GM21529 (cell line): ENCODE results near the gene HTD2.

Experiments
- ATAC-seq: cut with Tn5 transposase; IDR thresholded peaks from one replicate; pipeline ENCODE4 v1.9.1; 2021; ENCODE audit not compliant: unreplicated experiment

The HTD2 gene

DNA sequence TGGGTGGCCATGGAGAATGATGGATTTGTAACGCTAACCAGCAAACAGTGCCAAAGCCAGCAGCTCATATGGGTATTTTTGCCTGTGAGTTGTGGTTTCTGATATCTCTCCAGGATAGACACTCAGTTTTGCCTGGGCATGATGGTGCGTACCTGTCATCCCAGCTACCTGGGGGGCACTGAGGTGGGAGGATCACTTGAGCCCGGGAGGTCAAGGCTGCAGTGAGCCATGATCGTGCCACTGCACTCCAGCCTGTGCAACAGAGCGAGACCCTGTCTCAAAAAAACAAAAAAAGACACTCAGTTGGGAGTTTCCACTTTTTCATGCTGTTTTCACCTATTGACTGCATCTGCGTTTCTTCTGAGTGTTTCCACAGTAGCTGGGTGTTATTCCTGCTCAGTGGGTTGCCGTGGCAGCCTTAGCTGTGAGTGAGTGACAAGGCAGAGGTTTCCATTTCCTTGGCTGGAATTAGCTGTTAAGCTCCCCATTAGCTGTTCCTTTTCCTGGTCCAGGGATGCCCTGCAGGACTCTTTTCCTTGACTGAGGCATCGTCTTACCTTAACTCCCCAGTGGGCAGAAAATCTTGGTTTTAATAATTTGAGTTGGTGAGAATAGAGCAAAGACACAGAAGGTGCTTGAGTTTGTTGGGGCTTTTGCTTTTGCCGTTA, 14.5 kb upstream of the HTD2 start:
- no peak for ATAC-seq

DNA sequence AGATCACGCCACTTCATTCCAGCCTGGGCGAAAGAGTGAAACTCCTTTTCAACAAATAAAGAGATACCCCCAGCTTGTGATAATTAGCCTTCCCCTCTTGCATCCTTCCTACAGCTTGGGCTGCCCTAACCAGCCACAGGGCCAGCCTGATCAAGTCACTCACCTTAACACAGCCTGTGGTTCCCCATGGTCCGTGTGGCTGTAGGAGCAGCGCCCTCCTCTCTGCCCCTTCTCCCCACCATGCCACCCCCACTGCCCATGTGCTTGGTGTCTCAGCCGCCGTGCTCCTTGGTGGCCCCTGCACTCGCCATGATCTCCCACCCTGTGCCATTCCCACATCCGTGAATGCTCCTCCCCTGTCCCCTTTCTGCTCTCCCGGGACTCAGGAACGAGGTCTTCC, 13.5 kb upstream of the HTD2 start:
- ATAC-seq, result no peak

DNA sequence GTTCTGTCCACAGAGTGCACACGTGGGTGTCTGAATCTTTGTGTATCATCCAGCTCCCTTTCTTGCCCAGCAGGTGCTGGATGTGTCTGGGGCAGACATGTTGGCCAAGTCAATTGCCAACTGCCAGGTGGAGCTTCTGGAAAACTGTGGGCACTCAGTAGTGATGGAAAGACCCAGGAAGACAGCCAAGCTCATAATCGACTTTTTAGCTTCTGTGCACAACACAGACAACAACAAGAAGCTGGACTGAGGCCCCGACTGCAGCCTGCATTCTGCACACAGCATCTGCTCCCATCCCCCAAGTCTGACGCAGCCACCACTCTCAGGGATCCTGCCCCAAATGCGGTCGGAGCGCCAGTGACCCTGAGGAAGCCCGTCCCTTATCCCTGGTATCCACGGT, 12.8 kb upstream of the HTD2 start:
- no peak for ATAC-seq

DNA sequence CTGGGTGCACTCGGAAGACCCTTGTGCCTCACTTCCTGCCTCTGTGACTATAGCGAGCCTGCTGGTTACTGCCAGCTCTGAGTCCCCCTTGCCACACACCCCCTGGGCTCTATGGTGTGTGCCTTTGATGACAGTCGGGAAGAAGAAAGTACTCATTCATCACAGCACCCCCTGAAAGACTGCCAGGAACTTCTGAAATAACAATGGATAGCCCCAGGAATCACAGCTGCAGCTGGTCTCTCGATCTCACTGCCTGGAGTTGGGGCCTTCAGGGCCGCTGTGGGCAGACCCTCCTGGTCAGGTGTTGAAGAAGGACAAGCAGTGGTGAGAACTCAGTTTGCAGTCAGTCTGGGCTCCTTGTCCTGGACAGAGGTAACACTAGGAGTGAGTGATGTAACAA, 10.1 kb upstream of the HTD2 start:
- no peak for ATAC-seq

DNA sequence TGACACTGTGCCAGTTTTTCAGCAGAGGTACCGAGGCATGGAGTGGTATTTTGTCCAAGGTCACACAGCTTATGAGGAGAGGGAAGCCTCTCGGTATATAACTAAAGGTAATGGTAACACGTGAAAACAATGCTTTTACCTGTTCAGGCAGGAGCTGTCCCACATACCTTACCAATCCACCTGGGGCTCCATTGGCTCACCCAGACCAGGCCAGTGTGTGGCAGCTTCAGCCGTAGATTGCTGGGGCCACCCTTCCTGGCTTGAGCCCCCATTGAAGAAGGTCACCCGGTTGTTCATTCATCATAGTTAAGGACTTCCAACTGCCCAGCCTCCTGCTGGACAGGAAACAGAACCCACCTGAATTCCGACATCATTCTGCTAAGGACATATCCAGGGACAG, 9.5 kb upstream of the HTD2 start:
- ATAC-seq, result no peak

DNA sequence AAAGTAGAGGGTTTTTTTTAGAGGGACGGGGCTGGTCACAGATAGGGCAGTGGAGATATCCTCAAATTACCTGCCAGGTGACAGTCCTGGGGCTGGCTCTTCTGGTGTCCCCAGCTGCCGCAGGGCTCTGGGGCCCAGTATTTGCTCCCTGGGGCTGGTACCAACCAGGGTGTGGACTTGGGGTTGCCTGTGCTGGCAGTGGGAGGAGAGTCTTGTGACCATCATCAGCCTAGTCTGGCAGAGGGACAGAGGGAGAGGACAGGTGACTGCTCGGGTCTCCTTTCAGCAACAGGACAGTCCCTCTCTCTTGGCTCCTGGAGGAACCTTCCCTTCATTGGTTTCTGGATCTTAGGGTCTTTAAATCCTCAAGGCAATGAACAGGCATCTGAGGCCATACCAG, 8.1 kb upstream of the HTD2 start:
- ATAC-seq, result no peak

DNA sequence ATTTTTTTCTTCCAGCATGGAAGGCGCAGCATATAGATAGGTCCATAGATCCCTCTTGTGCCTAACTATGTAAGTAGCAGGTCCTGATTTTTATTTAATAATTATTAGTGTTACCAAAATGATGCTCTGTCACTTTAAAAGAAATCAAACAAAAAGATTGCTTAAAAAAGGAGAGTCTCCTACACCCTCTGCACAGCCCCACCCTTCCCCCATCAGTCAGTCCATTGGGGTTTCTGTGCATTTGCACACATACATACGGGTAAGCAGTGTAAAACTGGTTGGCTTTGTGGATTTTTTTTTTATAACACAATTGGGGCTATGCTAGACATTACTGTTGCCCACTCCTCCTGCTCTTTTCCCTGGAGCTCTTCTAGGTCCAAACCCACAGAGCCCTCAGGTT, 7.2 kb upstream of the HTD2 start:
- no peak for ATAC-seq

DNA sequence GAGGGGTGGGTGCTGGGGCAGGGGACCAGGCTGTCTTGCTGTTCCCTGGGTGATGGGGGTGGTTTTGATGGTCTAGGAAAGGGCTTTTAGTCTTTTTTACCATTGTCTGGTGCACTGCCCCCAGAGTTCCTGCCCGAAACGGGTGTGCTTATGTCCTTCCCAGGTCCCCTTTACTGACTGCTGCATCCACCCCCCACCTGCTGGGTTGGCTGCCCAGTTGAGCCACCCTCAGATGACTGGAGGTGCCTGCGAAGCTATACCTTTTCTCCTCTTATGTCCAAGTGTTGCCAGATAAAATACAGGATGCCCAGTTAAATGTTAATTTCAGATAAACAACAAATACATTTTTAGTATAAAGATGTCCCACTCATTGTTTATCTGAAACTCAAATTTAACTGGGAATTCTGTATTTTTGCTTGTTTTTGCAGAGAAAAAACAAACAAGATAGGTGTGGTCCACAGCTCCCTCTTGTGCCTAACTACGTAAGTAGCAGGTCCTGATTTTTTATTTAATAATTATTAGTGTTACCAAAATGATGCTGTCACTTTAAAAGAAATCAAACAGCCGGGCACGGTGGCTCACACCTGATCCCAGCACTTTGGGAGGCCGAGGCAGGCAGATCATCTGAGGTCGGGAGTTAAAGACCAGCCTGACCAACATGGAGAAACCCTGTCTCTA, 6.3 kb upstream of the HTD2 start:
- ATAC-seq, result no peak

DNA sequence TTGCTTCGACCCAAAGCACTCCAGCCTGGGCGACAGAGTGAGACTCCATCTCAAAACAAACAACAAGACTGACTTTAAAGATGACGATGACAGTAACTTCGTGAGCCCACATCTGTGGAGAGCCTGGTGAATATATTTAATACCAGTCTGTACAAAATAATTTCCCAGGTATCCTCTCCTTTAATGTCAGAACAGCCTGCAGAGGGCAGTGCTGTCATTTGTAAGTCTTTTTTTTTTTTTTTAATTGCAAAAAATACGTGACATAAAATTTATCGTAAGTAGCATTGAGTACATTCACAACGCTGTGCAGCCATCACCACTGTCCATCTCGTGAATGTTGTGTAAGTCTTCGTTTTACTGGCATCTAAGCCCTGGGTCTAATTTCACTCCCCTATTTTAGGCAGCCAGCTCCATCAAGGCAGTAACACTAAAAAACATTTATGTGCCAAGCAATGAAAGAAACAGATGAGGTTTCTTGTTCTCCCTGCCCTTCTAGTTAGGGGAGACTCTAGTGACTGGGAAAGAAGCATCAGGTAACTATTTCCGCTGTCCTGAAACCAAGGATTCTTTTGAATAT, 1.4 kb downstream of the HTD2 start:
- no peak for ATAC-seq

DNA sequence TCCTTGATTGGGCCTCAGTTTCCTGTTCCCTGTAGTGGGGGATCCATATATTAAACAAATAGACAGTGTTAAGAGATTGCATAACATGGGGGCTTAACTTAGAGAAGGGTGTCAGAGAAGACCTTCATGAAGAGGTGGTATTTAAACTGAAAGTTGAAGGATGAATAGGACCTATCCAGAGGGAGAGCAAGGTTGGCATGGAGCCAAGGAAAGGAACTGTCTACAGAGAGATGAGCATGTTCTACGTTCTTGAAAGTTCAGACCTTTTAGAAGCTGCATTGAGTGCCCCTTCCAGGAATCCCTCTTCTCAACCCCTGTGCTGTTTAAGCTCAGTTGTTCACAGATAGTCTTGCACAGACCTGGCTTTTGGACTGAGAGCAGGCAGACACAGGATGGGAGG, 2.4 kb downstream of the HTD2 start:
- ATAC-seq, result no peak

DNA sequence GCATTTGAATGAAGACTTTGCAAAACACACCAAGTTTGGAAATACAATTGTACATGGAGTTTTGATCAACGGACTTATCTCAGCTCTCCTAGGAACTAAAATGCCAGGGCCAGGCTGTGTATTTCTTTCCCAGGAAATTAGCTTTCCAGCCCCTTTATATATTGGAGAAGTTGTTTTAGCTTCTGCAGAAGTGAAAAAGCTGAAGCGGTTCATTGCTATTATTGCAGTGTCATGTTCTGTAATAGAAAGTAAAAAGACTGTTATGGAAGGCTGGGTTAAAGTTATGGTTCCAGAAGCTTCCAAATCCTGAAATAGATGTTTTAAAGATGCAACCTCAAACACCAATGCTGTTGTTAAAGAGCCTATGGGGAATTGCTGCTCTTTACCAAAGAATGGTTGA, 11.5 kb downstream of the HTD2 start:
- ATAC-seq, result no peak

DNA sequence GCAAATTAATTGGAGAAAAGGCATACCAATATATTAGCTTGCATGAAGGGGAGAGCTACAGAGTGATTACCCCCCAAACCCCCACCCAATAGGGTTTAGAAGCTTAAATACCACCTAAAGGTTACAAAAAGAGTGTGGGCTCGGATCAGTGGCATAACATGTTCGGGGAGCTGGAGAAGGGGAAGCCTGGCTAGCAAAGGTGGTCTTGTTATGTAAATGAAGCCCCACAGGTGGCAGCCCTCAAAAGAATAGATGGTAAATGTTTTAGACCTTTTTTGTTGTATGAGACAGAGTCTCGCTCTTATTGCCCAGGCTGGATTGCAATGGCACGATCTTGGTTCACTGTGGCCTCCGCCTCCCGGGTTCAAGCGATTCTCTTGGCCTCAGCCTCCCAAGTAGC, 15.5 kb downstream of the HTD2 start:
- no peak for ATAC-seq

DNA sequence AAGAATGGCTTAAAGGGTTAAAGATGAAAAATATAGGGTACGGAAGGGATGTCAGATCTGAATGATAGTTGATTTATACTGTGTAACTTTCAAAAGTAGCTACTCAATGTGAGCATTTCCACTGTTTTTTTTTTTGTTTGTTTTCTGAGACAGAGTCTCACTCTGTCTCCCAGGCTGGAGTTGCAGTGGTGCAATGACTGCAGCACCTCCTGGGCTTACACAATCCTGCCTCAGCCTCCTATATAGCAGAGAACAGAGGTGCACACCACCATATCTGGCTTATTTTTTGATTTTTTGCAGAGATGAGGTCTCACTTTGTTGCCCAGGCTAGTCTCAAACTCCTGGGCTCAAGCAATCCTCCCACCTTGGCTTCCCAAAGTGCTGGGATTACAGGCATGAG, 16.5 kb downstream of the HTD2 start:
- no peak for ATAC-seq

DNA sequence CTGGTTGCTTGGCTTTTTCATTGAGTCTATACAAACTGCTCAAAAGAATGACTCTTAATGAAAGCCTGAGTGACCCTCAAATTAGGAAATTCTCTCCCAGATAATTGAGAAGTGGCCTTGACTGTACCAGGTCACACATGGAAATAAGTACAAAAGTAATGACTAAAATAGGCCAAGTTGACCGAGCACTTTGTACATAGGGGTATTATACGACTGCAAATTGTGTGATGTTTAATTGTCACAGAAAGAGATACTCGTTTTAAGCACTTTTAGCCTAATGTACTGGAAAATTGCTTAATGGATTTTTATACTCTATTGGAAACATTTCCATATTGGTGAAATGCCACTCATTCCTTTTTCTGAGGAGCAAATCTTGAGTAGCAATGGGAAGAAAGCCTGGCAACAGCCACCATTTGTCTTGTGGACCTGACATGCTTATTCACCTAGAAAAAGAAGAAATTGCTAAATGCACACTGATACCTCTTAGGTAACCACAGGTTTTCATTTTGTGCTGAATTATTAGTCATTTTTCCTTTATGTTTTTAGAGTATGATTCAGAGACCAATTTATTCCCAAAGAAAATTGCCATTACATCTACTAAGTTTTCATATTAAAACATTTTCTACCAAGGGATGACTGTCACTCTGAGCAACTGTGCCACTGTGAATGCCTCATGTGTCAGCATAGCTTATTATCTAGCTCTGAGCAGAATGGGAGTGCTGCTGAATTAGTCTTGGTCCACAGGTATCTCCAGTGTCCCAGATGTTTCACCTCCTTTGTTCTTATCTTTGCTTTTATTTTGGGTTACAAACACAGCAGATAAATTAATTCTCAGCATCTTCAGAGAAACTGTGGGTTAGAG, 17.4 kb downstream of the HTD2 start:
- ATAC-seq, result no peak

DNA sequence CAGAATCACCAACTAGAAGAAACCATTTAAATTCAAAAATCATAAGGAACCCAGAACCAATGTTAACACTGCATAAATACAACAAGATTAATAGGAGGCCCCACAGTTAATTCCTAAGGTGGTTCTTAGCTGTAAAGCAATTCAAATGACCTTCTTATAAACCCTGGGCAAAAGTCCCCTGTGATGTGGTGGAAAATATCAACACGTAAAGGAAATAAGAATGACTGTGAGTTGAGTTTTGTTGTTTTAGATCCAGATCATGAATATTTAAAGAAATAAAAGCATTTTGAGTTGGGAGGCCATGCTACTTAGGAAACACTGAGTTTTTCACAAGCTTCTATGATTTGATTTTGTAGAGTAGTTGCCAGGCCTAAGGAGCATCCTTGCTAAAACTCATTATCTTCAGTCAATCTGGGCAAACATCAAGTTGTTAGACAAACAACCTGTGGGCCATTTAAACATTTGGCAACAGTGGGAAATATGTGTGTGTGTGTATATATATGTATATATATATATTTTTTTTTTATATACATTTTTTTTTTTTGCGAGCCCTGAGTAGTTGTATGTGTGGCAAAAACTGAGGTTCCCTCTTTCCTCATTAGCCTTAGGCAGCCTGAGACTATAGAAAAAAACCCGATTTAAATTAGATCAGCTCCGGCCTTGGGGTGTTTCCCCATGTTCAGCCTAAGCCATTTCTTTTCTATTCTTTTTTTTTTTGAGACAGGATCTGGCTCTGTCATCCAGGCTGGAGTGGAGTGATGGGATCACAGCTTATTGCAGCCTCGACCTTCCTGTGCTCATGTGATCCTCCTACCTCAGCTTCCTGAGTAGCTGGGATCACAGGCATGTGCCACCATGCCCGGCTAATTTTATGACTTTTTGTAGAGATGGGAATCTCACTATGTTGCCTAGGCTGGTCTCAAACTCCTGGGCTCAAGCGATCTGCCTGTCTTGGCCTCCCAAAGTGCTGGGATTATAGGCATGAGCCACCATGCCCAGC, 18.4 kb downstream of the HTD2 start:
- ATAC-seq, result no peak

DNA sequence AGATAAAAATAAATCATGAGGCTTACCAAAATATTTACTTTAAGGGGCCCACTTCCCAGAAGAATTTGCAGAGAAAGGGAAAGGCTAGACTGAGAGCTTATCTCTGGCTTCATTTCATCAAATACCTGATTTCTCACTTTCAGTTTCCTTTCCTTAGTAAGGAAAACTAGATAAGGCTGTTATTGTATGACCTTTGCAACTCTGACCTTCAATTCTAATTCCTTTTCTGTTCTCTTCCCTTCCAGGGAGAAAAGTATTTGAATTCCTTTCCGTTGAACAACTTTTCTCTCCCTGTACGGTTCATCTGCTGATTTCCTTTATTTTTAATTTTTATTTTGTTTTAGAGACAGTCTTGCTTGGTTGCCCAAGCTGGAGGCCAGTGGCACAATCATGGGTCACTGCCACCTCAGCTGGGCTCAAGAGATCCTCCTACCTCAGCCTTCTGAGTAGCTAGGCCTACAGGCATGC, 19.2 kb downstream of the HTD2 start:
- ATAC-seq, result no peak

DNA sequence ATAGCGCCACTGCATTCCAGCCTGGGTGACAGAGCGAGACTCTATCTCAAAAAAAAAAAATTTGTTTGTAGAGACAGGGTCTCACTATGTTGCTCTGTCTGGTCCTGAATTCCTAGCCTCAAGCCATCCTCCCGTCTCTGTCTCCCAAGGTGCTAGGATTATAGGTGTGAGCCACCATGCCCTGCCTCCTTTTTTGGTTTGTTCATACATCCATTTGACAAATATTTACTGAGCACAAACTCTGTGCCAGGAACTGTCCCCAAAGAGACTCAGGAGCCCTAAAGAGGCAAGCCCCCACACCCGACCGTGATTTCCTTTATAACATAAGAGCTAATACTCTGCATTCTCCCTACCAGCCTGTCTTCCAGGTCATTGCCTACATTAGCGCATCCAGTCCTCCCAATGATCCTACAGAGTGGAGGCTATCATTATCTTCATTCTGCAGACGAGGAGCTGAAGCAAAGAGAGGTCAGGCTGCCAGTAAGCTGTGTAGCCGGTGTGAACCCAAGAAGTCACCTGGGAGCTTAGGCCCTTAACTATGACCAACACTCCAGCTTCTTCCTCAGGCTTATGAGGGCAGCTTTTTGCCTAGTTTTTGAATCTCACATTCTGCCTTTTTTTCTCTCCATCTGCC, 20.1 kb downstream of the HTD2 start:
- ATAC-seq, result no peak

DNA sequence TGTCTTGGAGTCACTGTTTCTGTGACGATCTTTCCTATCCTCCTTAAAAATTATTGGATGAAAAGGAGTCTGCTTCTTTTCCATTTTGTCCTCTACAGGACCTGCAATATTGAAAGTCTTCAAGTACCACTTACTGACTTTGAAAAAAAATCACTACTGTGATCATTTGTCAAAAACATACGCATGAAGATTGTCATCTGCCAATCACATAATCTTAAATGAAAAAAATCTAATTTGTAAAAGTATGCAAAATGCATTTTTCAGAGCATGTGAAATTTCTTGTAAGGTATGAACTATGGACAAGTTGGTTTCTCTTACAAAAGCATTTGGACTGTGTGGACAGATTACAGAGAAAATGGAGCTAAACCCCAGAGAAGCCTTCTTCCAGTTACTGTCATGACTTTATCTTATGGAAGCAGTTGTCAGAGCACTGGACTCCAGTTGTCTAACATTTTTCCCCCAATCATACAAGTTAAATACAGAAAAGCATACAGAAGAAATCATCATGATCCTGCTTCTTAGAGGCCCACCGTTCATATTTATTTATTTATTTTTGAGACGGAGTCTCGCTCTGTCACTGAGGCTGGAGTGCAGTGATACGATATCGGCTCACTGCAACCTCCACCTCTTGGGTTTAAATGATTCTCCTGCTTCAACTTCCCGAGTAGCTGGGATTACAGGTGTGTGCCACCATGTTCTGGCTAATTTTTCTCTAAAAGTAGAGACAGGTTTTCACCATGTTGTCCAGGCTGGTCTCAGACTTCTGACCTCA, 23.0 kb downstream of the HTD2 start:
- no peak for ATAC-seq

DNA sequence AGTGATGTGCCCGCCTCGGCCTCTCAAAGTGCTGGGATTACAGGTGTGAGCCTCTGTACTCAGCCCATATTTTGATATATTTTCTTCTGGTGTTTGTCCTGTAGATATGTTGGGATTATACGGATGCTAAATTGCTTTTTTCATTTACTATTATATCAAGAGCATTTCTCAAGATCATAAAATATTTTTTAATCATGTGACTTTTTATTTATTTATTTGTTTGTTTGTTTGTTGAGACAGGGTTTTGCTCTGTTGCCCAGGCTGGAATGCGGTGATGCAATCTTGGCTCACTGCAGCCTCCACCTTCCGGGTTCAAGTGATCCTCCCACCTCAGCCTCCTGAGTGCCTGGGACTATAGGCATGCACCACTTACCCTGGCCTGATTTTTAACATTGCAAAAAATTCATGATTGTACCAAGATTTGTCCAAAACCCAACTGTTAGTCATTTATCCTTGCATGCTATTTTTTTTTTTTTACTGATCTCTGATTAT, 23.6 kb downstream of the HTD2 start:
- ATAC-seq, result no peak
